ENCODE measurements around the gene MAML2.

The MAML2 gene

DNA sequence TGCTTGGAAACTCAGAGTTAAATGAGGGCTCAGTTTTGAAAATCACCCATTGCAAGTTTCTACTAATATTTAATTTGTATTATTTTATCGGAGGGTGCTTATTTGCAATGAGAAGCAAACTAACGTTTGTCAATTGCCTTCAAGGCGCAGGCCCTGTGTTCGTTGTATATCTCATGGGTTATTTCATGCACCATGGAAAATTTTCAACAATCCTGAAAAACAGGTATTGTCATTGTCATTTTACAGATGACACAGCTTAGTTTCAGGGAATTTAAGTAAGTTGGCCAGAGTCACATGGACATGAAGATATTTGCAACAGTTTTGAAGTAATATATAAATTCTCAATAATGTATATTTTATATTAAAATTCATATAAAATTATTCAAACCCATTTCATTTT is 261.4 kb downstream of the MAML2 start:
- no peak for DNase-seq (ENCODE audit: low read depth in 2 of 3, low spot score in 2 of 3)

GRCh38 chr11:96079691-96080090 is 263.3 kb downstream of the MAML2 start:
- no peak for DNase-seq (ENCODE audit: low read depth in 2 of 3, low spot score in 2 of 3)

DNA sequence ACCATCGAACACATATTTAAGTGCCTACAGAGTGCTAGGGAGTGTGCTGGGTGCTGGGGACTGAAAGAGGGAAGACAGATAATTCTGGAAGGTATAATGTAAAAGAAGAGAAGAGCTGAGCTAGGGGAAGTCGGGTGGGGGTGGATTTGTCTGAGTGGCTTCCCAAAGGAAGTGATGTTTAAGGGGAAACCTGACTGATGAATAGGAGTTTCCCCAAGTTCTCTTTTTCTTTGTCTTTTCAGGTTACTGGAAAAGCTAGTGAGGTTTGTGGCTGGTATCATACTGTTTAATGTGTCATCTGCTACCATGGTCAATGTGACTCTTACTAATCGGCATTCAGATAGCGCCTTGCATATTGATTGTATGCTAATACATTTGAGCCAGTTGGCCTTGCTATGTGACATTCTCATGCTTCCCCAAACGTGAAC is 267.4 kb downstream of the MAML2 start:
- no peak for DNase-seq (ENCODE audit: low read depth in 2 of 3, low spot score in 2 of 3)

GRCh38 chr11:96074551-96075310 is 268.3 kb downstream of the MAML2 start:
- DNase-seq (ENCODE audit: low read depth in 2 of 3, low spot score in 2 of 3): no peak

DNA sequence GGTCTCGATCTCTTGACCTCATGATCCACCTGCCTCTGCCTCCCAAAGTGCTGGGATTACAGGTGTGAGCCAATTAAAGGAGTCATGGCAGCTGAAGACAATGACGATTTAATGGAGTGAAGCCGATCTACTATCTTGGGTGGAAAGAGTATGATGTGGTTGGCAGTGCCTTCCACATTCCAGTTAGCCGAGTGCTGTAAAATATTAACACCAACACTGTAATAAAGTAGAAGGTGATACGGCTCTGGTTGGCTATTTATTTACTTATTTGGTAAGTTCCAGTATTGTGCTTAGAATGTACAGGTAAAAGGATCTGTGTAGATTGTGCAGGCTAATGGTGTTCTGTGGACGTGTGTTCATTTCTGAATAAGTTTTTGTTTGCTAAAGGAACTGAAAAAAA is 269.5 kb downstream of the MAML2 start:
- no peak for DNase-seq (ENCODE audit: low read depth in 2 of 3, low spot score in 2 of 3)

- no peak for DNase-seq (ENCODE audit: low read depth in 2 of 3, low spot score in 2 of 3)
These were observed 270.4 kb downstream of the MAML2 start for GRCh38 chr11:96072592-96072991.

DNA sequence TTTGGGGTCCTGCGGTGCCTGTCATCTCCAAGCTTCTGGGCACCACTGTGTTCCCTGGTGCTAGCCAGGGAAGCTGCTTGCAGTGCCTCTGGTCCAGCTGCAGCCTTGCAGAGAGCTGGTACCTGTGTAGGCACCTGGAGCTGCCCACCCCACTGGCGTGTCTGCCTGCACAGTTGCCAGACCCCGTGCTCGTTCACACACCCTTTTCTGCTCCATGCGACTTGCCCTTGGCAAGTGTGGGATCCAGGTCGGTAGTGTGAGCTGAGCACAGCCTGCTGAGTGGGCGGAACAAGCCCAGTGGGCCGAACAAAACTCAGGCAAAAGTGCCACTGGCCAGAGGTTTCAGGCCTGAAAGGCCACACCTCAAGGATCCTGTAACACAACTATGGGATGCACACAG is 272.5 kb downstream of the MAML2 start:
- no peak for DNase-seq (ENCODE audit: low read depth in 2 of 3, low spot score in 2 of 3)

- DNase-seq (ENCODE audit: low read depth in 2 of 3, low spot score in 2 of 3): no peak
These were observed 275.8 kb downstream of the MAML2 start for GRCh38 chr11:96067160-96067559.

GRCh38 chr11:96065379-96065778 is 277.6 kb downstream of the MAML2 start:
- no peak for DNase-seq (ENCODE audit: low read depth in 2 of 3, low spot score in 2 of 3)

DNA sequence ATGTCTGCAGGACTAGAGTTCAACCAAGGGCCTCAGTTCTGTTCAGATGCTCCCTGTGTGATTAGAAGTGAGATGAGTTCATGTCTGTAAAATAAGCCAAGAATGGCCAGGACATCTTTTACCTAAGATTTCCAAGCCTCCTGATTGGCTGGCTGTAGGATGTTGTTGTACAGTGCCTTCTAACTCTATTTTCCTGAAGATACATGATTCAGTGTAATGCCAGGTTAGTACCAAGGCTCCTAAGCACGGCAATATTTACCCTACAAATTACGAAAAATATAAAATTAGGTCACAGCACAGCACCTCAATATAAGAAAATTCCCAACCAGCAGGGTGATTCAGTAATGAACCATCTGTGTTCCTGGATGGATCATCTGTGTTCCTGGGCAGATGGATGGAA is 279.1 kb downstream of the MAML2 start:
- no peak for DNase-seq (ENCODE audit: low read depth in 2 of 3, low spot score in 2 of 3)

GRCh38 chr11:96063053-96063452 is 279.9 kb downstream of the MAML2 start:
- no peak for DNase-seq (ENCODE audit: low read depth in 2 of 3, low spot score in 2 of 3)

GRCh38 chr11:96062134-96062533 is 280.9 kb downstream of the MAML2 start:
- DNase-seq (ENCODE audit: low read depth in 2 of 3, low spot score in 2 of 3): no peak

DNA sequence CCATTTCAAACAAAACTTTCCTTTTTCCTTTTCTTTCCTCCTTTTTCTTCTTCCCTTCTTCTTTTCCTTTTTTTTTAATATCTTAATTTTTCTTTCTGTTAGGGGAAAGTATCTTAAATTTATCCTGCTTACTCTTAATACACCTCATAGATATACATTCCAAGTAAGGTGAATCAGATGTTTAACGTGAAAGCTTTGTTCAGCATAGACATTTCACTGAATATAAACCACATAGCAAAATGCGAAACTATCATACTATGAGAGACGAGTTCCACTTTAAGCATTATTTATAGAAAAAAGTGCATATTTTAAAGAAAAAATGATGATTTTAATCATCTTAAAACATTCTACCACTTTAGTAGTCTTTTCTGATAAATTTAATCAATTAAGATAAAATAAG is 281.3 kb downstream of the MAML2 start:
- no peak for DNase-seq (ENCODE audit: low read depth in 2 of 3, low spot score in 2 of 3)

- no peak for DNase-seq (ENCODE audit: low read depth in 2 of 3, low spot score in 2 of 3)
These were observed 281.9 kb downstream of the MAML2 start for GRCh38 chr11:96061069-96061468.

GRCh38 chr11:96057502-96057901 is 285.5 kb downstream of the MAML2 start:
- DNase-seq (ENCODE audit: low read depth in 2 of 3, low spot score in 2 of 3): no peak

- no peak for DNase-seq (ENCODE audit: low read depth in 2 of 3, low spot score in 2 of 3)
These were observed 286.4 kb downstream of the MAML2 start for GRCh38 chr11:96056576-96056975.

DNA sequence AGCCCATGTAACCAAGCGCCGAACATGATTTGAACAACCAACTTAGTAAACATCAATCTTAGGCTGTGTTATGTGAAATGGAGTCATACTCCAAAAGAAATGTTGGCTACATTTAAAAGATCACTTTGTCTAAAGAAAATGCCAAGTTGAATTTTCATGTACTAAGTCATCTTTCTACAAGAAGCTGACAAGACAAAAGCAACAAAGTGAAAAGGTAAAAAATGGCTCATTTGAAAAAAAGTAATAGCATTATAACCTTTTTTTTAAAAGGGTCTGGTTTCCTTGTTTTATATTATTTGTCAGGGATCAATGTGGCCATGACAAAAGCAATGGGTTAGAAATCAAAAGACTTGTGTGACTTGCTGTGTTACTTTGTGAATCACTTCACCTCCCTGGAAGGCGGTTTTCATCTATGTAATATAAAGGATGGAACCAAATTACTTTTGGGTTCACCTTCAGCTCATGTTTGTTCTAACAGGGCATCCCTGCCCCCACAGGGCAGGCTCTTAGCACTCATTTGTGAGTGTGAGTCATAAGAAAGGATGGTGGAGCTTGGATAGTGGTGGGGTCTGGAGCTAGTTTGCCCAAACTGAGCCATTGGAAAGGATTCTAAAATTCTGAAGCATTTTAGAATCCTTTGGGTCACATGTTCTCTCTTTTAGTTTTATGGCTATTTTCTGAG is 287.1 kb downstream of the MAML2 start:
- DNase-seq (ENCODE audit: low read depth in 2 of 3, low spot score in 2 of 3): no peak

DNA sequence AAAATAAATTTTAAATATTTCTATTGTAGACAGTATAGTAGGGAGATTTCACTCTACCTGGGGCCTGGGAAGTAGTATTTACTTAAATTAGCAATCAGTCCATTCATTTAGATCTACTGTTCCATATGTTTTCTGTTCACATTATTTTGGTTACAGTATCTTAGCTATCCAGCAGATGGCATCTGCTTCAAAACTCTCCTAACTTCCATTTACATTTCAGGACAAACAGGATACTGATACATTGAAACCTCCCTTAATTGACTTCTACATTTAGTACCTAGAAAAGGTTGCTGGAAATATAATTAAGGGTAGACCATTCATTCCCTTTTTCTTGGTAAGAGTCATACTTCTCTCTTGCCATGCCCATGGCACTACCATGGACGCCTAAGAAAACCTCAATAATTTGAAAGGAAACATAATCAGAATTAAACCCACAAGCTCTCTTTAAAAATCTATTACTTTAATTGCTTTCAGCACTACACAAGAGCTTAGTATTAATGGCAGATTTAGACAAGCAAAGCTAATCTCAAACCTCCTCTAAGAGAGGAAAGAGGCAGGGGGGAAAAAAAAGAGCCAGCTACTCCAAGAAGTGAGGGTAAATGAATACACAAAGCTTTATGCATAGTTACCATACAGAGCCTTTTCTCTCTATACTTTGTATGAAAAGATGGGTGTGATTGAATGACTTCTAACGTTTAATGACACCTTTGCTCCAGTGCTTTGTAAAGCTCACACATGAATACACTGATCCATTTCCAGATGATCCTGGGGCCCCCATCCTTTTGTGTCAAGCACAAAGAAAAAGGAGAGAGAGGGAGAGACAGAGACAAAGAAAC is 287.9 kb downstream of the MAML2 start:
- no peak for DNase-seq (ENCODE audit: low read depth in 2 of 3, low spot score in 2 of 3)

DNA sequence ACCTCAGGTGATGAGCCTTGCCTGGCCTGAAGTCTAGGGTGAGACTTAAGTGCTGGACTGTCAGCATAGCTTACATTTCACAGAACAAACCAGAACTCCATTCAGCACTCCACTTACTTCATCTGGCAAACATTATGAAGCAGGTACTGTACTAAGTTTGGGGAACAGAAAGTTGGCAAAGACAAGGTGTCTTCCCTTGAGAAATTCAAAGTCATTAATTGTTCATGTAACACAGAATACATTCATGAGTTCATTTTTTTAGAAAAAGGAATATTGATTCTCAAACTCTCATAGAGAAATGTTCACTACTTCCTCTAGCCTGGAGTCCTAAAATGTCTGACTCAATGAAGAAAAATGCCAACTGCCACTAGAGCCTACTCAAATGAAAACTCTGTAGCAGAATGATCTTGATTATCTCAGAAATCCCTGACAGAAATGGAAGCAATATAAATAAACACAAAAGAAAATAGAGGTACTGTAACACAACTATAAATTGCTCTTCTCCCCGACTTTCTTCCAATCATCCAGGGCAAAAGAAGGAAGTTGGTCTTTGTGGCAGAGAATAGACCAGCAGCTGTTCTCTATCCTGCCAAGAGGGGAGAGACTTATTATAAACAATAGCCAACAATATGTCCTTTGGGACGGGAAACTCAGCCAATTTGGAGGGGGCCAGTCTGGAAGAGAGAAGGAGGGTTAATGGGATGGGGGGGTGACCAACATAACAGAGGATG is 289.9 kb downstream of the MAML2 start:
- DNase-seq (ENCODE audit: low read depth in 2 of 3, low spot score in 2 of 3): no peak

DNA sequence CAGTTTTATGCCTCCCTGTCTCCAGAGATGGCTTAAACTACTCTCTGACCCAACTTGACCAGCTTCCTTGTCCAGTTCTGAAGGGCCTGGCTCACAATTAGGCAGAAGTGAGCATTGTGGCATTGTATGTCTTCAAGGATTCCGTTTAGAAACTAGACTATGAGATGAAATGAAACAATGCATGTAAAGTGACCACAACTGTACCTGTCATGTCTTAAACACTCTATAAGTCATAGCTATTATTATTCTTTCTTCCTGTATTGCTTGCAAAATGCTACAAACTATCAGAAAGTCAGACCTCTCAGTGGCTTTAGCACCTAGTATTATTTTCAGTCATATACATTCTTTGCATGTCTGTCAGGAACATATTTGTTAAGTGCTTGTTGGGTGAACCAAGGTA is 291.2 kb downstream of the MAML2 start:
- DNase-seq (ENCODE audit: low read depth in 2 of 3, low spot score in 2 of 3): no peak

GRCh38 chr11:96050435-96051182 is 292.4 kb downstream of the MAML2 start:
- DNase-seq (ENCODE audit: low read depth in 2 of 3, low spot score in 2 of 3): no peak

Measured in activated CD8-positive, alpha-beta memory T cell treated with anti-CD3 and anti-CD28 coated beads for 48 hours (primary cell).